Uterus (tissue), 4 donors: ENCODE measurements around the gene PRMT6. TPM values are rescaled to one million over a fixed set of nuclear protein-coding genes. Genes with fewer than 3 reads are reported as not detected.
"Not testable (repeated sequence)": the region's sequence is repeated elsewhere in the genome, so short reads cannot be mapped to it uniquely, and the experiment has no call there.

ENCODE experiments used
- DNase-seq, 2 donors: peaks; one replicate each; pipeline ENCODE4 v3.0.0-alpha.2; 2019 to 2020
- H3K27ac ChIP-seq, 2 donors: fragments of 200-600 bp; sonication (generic); 1 replicate in 1 of 2; 2 replicates in 1 of 2; pipeline ENCODE4 v1.5.1; 2016 to 2018
- H3K27me3 ChIP-seq, 2 donors: fragments of 200-600 bp; sonication (generic); one replicate each; pipeline ENCODE4 v1.5.1; 2018 to 2019; ENCODE audit warnings: control low read depth in 1 of 2
- H3K36me3 ChIP-seq, 2 donors: fragments of 200-600 bp; sonication (generic); one replicate each; pipeline ENCODE4 v1.5.1; 2019; ENCODE audit warnings: control low read depth in 1 of 2
- H3K4me1 ChIP-seq, 2 donors: fragments of 200-600 bp; sonication (generic); one replicate each; pipeline ENCODE4 v1.5.1; 2018 to 2019; ENCODE audit warnings: control low read depth in 1 of 2
- H3K4me3 ChIP-seq, 2 donors: fragments of 200-600 bp; sonication (generic); 1 replicate in 1 of 2; 2 replicates in 1 of 2; pipeline ENCODE4 v1.5.1; 2018 to 2019; ENCODE audit warnings: mild to moderate bottlenecking in 1 of 2
- H3K9me3 ChIP-seq, 2 donors: fragments of 200-600 bp; sonication (generic); one replicate each; pipeline ENCODE4 v1.5.1; 2019; ENCODE audit warnings: control low read depth in 1 of 2
- POLR2A ChIP-seq, 2 donors: fragments of 450-650 bp; IDR thresholded peaks; one replicate each; pipeline ENCODE4 v1.6.1; 2016; ENCODE audit warnings: antibody characterized with exemption in 2 of 2, mild to moderate bottlenecking in 1 of 2, moderate library complexity in 1 of 2
- intact Hi-C: fragments of 100-400 bp; cut with DNase I; formaldehyde crosslinking; loops from one replicate; pipeline ENCODE4 v1.15.1; 2023; ENCODE audit warnings: low total_unique reads
- total RNA-seq, 4 donors: library from RNA; depleted of rRNA in 3 of 4; stranded (reverse); fragments of >200 nt in 3 of 4; gene quantifications; one replicate each; pipeline versions ENCODE4 v1.1.0 to v1.2.4, GENCODE V29; 2014 to 2023
- TF ChIP-seq, protein P1 (sequence below), 4 experiments: fragments of 200-600 bp in 2 of 4; fragments of 450-650 bp in 2 of 4; sonication (generic) in 2 of 4; IDR thresholded peaks; one replicate each; pipeline ENCODE4 v1.5.1; 2016 to 2019; ENCODE audit warnings: antibody characterized with exemption in 4 of 4, mild to moderate bottlenecking in 2 of 4, moderate library complexity in 1 of 4
- donor health status: DM: yes; HTN: yes; CAD: no.

PRMT6 gene
- total RNA-seq, 4 donors from 2014 or later, result 10.2 to 36.5 (median 14.6) TPM

DNA sequence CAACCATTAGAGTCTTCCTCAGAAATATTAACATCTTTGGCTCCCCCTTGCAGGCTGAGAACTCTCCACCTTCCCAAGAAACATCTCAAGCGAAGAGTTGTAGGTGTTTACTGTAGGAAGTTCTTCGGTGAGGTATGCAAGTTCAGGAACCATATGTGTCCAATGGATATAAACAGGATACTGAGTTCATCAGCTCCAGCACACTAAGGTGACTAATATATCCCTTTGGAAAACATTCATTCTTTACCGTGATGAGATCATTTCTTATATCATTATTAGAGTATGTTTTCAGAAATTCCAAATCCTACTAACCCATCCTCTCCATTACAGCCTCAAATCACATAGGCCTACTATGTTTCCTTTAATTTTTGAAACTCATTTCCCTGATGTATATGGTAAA is 37.3 kb upstream of the PRMT6 start:
- Histone ChIP-seq H3K36me3 (no peaks in the 10 kb centered on the region), H3K9me3 (no peaks in the 10 kb centered on the region), H3K27me3 (no peaks in the 10 kb centered on the region), H3K27ac (no peak overlapping the region), H3K4me1 (no peaks in the 10 kb centered on the region), H3K4me3 (no peak overlapping the region)
- intact Hi-C loops, result no loop called here
- no peak for DNase-seq
- no peak for TF ChIP-seq POLR2A (IDR thresholded peaks at IDR 0.05)
- TF ChIP-seq, protein P1, sequence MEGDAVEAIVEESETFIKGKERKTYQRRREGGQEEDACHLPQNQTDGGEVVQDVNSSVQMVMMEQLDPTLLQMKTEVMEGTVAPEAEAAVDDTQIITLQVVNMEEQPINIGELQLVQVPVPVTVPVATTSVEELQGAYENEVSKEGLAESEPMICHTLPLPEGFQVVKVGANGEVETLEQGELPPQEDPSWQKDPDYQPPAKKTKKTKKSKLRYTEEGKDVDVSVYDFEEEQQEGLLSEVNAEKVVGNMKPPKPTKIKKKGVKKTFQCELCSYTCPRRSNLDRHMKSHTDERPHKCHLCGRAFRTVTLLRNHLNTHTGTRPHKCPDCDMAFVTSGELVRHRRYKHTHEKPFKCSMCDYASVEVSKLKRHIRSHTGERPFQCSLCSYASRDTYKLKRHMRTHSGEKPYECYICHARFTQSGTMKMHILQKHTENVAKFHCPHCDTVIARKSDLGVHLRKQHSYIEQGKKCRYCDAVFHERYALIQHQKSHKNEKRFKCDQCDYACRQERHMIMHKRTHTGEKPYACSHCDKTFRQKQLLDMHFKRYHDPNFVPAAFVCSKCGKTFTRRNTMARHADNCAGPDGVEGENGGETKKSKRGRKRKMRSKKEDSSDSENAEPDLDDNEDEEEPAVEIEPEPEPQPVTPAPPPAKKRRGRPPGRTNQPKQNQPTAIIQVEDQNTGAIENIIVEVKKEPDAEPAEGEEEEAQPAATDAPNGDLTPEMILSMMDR (IDR thresholded peaks at IDR 0.05), result no peak

DNA sequence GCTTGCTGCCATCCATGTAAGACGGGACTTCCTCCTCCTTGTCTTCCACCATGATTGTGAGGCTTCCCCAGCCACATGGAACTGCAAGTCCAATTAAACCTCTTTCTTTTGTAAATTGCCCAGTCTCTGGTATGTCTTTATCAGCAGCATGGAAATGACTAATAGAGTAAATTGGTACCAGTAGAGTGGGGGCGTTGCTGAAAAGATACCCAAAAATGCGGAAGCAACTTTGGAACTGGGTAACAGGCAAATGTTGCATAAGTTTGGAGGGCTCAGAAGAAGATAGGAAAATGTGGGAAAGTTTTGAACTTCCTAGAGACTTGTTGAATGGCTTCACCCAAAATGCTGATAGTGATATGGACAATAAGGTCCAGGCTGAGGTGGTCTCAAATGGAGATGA is 17.6 kb upstream of the PRMT6 start:
- H3K4me3 ChIP-seq, H3K9me3 ChIP-seq, intact Hi-C loops, DNase-seq, H3K27ac ChIP-seq, H3K36me3 ChIP-seq, H3K27me3 ChIP-seq, H3K4me1 ChIP-seq: not testable (repeated sequence)

DNA sequence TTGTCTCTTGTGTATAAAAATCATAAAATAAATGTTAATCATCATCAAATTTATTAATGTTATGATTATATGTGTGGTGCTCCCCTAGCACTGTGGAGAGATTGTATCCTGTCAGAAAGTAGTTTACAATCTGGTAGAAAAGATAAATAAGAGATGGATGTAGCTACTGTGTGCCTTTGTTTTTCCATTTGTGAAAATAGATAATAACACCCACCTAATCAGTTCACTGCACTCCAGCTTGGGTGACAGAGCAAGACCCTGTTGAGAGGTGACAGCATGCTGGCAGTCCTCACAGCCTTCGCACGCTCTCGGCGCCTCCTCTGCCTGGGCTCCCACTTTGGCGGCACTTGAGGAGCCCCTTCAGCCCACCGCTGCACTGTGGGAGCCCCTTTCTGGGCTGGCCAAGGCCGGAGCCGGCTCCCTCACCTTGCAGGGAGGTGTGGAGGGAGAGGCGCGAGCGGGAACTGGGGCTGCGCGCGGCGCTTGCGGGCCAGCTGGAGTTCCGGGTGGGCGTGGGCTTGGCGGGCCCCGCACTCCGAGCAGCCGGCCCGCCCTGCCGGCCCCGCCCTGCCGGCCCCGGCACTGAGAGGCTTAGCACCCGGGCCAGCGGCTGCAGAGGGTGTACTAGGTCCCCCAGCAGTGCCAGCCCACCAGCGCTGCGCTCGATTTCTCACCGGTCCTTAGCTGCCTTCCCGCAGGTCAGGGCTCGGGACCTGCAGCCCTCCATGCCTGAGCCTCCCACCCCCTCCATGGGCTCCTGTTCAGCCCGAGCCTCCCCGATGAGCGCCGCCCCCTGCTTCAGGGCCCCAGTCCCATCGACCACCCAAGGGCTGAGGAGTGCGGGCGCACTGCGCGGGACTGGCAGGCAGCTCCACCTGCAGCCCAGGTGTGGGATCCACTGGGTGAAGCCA is 11.9 kb upstream of the PRMT6 start:
- H3K4me3 ChIP-seq, H3K27me3 ChIP-seq, DNase-seq, H3K4me1 ChIP-seq, H3K36me3 ChIP-seq, H3K9me3 ChIP-seq, H3K27ac ChIP-seq, intact Hi-C loops: not testable (repeated sequence)

DNA sequence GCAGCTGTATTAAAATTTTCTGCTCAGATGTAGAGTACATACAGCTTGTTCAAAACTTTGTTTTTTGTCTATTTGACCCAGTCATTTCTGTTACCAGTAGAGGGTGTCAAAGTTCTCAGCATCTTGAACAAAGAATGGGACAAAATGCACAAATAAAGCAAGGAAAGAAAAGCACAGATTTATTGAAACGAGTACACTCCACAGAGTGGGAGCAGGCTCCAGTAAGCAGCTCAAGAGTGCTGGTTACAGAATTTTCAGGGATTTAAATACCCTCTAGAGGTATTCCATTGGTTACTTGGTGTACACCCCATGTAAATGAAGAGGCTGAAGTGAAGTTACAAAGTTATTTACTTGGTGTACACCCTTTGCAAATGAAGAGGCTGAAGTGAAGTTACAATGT is 8.9 kb upstream of the PRMT6 start:
- Histone ChIP-seq H3K36me3 (no peaks in the 10 kb centered on the region), H3K4me1 (no peaks in the 10 kb centered on the region), H3K4me3 (no peak overlapping the region), H3K9me3 (no peaks in the 10 kb centered on the region), H3K27ac (no peak overlapping the region), H3K27me3 (no peaks in the 10 kb centered on the region)
- DNase-seq, result no peak
- intact Hi-C loops, result no loop called here
- TF ChIP-seq, protein P1 (IDR thresholded peaks at IDR 0.05), result no peak
- no peak for TF ChIP-seq POLR2A (IDR thresholded peaks at IDR 0.05)

DNA sequence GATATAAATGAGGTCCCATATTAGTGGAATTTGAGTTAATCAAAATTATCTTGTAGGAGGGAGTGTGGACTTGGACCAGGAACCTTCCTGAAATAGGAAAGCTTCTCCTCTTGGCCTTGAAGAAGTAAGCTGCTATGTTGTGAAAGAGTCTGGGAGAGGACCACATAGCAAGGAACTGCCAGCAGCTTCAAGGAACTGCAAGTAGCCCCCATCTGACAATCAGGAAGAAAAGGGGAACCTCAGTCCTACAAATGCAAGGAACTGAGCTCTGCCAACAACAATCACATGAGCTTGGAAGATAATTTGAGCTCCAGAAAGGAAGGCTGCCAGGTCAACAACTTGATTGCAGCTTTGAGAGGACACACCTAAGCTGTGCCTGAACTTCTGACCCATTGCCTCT is 8.2 kb upstream of the PRMT6 start:
- no peak for TF ChIP-seq POLR2A (IDR thresholded peaks at IDR 0.05)
- TF ChIP-seq, protein P1 (IDR thresholded peaks at IDR 0.05), result no peak
- Histone ChIP-seq H3K27ac (no peak overlapping the region), H3K27me3 (no peaks in the 10 kb centered on the region), H3K36me3 (no peaks in the 10 kb centered on the region), H3K4me1 (no peaks in the 10 kb centered on the region), H3K9me3 (no peaks in the 10 kb centered on the region), H3K4me3 (no peak overlapping the region)
- intact Hi-C loops, result no loop called here
- DNase-seq, result no peak

DNA sequence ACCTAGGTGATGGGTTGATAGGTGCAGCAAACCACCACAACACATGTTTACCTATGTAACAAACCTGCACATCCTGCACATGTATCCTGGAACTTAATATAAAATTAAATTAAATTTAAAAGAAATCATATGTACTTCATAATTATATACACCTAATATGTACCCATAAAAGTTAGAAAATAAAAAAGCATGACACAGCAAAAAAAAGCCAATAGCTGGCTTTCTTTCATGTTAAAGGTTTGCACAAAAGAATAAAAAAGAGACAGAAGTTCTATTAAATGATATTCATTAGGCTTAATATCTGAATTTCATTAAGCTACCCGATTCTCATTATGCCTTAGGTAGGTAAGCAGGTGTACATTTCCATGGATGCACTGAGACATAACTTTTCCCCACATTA is 5.2 kb upstream of the PRMT6 start:
- no peak for TF ChIP-seq POLR2A (IDR thresholded peaks at IDR 0.05)
- TF ChIP-seq, protein P1 (IDR thresholded peaks at IDR 0.05), result no peak
- H3K36me3 ChIP-seq, result no peaks in the 10 kb centered on the region
- H3K27me3 ChIP-seq, result no peaks in the 10 kb centered on the region
- no peak for DNase-seq
- no peak overlapping the region for H3K27ac ChIP-seq
- intact Hi-C loops, result no loop called here
- H3K4me3 ChIP-seq, result no peak overlapping the region
- H3K4me1 ChIP-seq, result no peaks in the 10 kb centered on the region
- no peaks in the 10 kb centered on the region for H3K9me3 ChIP-seq

DNA sequence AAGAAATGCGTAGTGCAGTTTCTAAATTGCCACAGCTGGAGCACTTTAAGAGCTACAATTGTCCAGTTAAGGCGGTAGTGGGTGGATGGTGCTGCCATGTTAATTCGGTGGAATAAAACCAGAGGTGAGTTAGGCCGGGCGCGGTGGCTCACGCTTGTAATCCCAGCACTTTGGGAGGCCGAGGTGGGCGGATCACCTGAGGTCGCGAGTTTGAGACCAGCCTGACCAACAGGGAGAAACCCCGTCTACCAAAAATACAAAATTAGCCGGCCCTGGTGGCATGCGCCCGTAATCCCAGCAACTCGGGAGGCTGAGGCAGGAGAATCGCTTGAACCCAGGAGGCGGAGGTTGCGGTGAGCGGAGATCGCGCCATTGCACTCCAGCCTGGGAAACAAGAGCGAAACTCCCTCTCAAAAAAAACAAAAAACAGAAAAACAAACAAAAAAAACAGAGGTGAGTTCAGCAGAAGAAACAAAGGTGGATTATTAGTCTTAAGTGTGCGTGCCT is 502 bp upstream of the PRMT6 start:
- H3K4me1 ChIP-seq, H3K27me3 ChIP-seq, H3K36me3 ChIP-seq, H3K9me3 ChIP-seq, intact Hi-C loops: not testable (repeated sequence)
- Histone ChIP-seq H3K27ac (peak overlapping the region; percentile 76 to 87), H3K4me3 (peak overlapping the region; percentile 63 to 81)
- DNase-seq, result peak; percentile 13 to 17
